ENCODE measurements around the gene PPM1M.

The PPM1M gene

GRCh38 chr3:52222319-52223221 lies 23.0 kb upstream of the PPM1M start:
- Histone ChIP-seq H3K4me1 (ENCODE audit: insufficient read depth, insufficient read length) (peaks cover 18% of the 10 kb centered on the region), H3K9ac (ENCODE audit: insufficient read length, low read depth) (no peak overlapping the region), H3K4me3 (ENCODE audit: insufficient read length, low read depth) (no peak overlapping the region), H3K9me3 (ENCODE audit: insufficient read depth, low read length) (no peaks in the 10 kb centered on the region), H3K36me3 (ENCODE audit: insufficient read depth, insufficient read length, low read length) (no peaks in the 10 kb centered on the region), H3K27me3 (ENCODE audit: insufficient read depth, insufficient read length) (no peaks in the 10 kb centered on the region)
- DNase-seq (ENCODE audit: low read depth, low spot score): no peak
- no peak for TF ChIP-seq YY1 (IDR thresholded peaks at IDR 0.05; ENCODE audit: insufficient read depth, insufficient read length)
- TF ChIP-seq SUZ12 (IDR thresholded peaks at IDR 0.05; ENCODE audit: extremely low read depth, insufficient read depth, insufficient read length): no peak

GRCh38 chr3:52223449-52224408 lies 21.8 kb upstream of the PPM1M start:
- Histone ChIP-seq H3K4me3 (ENCODE audit: insufficient read length, low read depth) (no peak overlapping the region), H3K4me1 (ENCODE audit: insufficient read depth, insufficient read length) (peaks cover 17% of the 10 kb centered on the region), H3K9me3 (ENCODE audit: insufficient read depth, low read length) (no peaks in the 10 kb centered on the region), H3K9ac (ENCODE audit: insufficient read length, low read depth) (no peak overlapping the region), H3K36me3 (ENCODE audit: insufficient read depth, insufficient read length, low read length) (peaks cover 9% of the 10 kb centered on the region), H3K27me3 (ENCODE audit: insufficient read depth, insufficient read length) (no peaks in the 10 kb centered on the region)
- no peak for DNase-seq (ENCODE audit: low read depth, low spot score)
- no peak for TF ChIP-seq SUZ12 (IDR thresholded peaks at IDR 0.05; ENCODE audit: extremely low read depth, insufficient read depth, insufficient read length)
- no peak for TF ChIP-seq YY1 (IDR thresholded peaks at IDR 0.05; ENCODE audit: insufficient read depth, insufficient read length)
- TF ChIP-seq ZNF274 (IDR thresholded peaks at IDR 0.05; ENCODE audit: low read depth, low read length): no peak

- H3K27me3 ChIP-seq (ENCODE audit: insufficient read depth, insufficient read length): no peaks in the 10 kb centered on the region
- H3K4me1 ChIP-seq (ENCODE audit: insufficient read depth, insufficient read length): peaks cover 11% of the 10 kb centered on the region
- H3K9ac ChIP-seq (ENCODE audit: insufficient read length, low read depth): no peak within 1 kb of the TSS
- TF ChIP-seq SUZ12 (IDR thresholded peaks at IDR 0.05; ENCODE audit: extremely low read depth, insufficient read depth, insufficient read length) (no peak), YY1 (IDR thresholded peaks at IDR 0.05; ENCODE audit: insufficient read depth, insufficient read length) (no peak), ZNF274 (IDR thresholded peaks at IDR 0.05; ENCODE audit: low read depth, low read length) (no peak)
- H3K9me3 ChIP-seq (ENCODE audit: insufficient read depth, low read length): no peaks in the 10 kb centered on the region
- H3K4me3 ChIP-seq (ENCODE audit: insufficient read length, low read depth): no peak within 1 kb of the TSS
- peaks cover 28% of the 10 kb centered on the region for H3K36me3 ChIP-seq (ENCODE audit: insufficient read depth, insufficient read length, low read length)
- DNase-seq (ENCODE audit: low read depth, low spot score): no peak
Measured at GRCh38 chr3:52225452-52226228, 19.9 kb upstream of the PPM1M start, which contains the start of gene TLR9. Gene TLR9 (minus strand): TSS chr3:52225645. CDS start chr3:52225529, 116 bp downstream.

- H3K27me3 ChIP-seq (ENCODE audit: insufficient read depth, insufficient read length): no peaks in the 10 kb centered on the region
- no peak overlapping the region for H3K4me3 ChIP-seq (ENCODE audit: insufficient read length, low read depth)
- H3K4me1 ChIP-seq (ENCODE audit: insufficient read depth, insufficient read length): peaks cover 6% of the 10 kb centered on the region
- H3K9me3 ChIP-seq (ENCODE audit: insufficient read depth, low read length): no peaks in the 10 kb centered on the region
- TF ChIP-seq ZNF274 (IDR thresholded peaks at IDR 0.05; ENCODE audit: low read depth, low read length) (no peak), SUZ12 (IDR thresholded peaks at IDR 0.05; ENCODE audit: extremely low read depth, insufficient read depth, insufficient read length) (no peak), YY1 (IDR thresholded peaks at IDR 0.05; ENCODE audit: insufficient read depth, insufficient read length) (no peak)
- no peak overlapping the region for H3K9ac ChIP-seq (ENCODE audit: insufficient read length, low read depth)
- no peak for DNase-seq (ENCODE audit: low read depth, low spot score)
- peaks cover 35% of the 10 kb centered on the region for H3K36me3 ChIP-seq (ENCODE audit: insufficient read depth, insufficient read length, low read length)
Measured at GRCh38 chr3:52226229-52226817, 19.2 kb upstream of the PPM1M start.

GRCh38 chr3:52227117-52227516 lies 18.4 kb upstream of the PPM1M start:
- TF ChIP-seq ZNF274 (IDR thresholded peaks at IDR 0.05; ENCODE audit: low read depth, low read length) (no peak), SUZ12 (IDR thresholded peaks at IDR 0.05; ENCODE audit: extremely low read depth, insufficient read depth, insufficient read length) (no peak), YY1 (IDR thresholded peaks at IDR 0.05; ENCODE audit: insufficient read depth, insufficient read length) (no peak)
- no peaks in the 10 kb centered on the region for H3K9me3 ChIP-seq (ENCODE audit: insufficient read depth, low read length)
- H3K9ac ChIP-seq (ENCODE audit: insufficient read length, low read depth): no peak overlapping the region
- peaks cover 42% of the 10 kb centered on the region for H3K36me3 ChIP-seq (ENCODE audit: insufficient read depth, insufficient read length, low read length)
- H3K4me3 ChIP-seq (ENCODE audit: insufficient read length, low read depth): no peak overlapping the region
- peaks cover 6% of the 10 kb centered on the region for H3K4me1 ChIP-seq (ENCODE audit: insufficient read depth, insufficient read length)
- H3K27me3 ChIP-seq (ENCODE audit: insufficient read depth, insufficient read length): no peaks in the 10 kb centered on the region
- no peak for DNase-seq (ENCODE audit: low read depth, low spot score)

GRCh38 chr3:52227766-52228165 lies 17.8 kb upstream of the PPM1M start:
- no peak for TF ChIP-seq SUZ12 (IDR thresholded peaks at IDR 0.05; ENCODE audit: extremely low read depth, insufficient read depth, insufficient read length)
- TF ChIP-seq ZNF274 (IDR thresholded peaks at IDR 0.05; ENCODE audit: low read depth, low read length): no peak
- TF ChIP-seq YY1 (IDR thresholded peaks at IDR 0.05; ENCODE audit: insufficient read depth, insufficient read length): no peak
- Histone ChIP-seq H3K36me3 (ENCODE audit: insufficient read depth, insufficient read length, low read length) (peaks cover 45% of the 10 kb centered on the region), H3K4me1 (ENCODE audit: insufficient read depth, insufficient read length) (peaks cover 6% of the 10 kb centered on the region), H3K9ac (ENCODE audit: insufficient read length, low read depth) (no peak overlapping the region), H3K27me3 (ENCODE audit: insufficient read depth, insufficient read length) (no peaks in the 10 kb centered on the region), H3K9me3 (ENCODE audit: insufficient read depth, low read length) (no peaks in the 10 kb centered on the region), H3K4me3 (ENCODE audit: insufficient read length, low read depth) (no peak overlapping the region)
- DNase-seq (ENCODE audit: low read depth, low spot score): no peak

Measured in NT2/D1 (cell line).